NCI-H2107 treated with DMSO at 0.1 percent for 48 hours (cell line): ENCODE measurements around the gene ZNF556.
"Not testable (repeated sequence)": the region's sequence is repeated elsewhere in the genome, so short reads cannot be mapped to it uniquely, and the experiment has no call there.

Experiments
- DNase-seq: peaks from one replicate; lab custom pipeline; 2025; ENCODE audit not compliant: unreplicated experiment; lab: John Stamatoyannopoulos, UW

The ZNF556 gene

DNA sequence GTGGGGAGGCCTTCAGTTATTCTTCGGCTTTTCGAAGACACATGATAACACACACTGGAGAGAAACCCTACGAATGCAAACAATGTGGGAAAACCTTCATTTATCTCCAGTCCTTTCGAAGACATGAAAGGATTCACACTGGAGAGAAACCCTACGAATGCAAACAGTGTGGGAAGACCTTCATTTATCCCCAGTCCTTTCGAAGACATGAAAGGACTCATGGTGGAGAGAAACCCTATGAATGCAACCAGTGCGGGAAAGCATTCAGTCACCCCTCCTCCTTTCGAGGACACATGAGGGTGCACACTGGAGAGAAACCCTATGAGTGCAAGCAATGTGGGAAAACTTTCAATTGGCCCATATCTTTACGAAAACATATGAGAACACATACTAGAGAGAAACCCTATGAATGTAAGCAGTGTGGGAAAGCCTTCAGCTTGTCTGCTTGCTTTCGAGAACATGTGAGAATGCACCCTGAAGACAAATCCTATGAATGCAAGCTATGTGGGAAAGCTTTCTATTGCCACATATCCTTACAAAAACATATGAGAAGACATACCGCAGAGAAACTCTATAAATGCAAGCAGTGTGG is 14.0 kb upstream of the ZNF556 start:
- DNase-seq = no peak

DNA sequence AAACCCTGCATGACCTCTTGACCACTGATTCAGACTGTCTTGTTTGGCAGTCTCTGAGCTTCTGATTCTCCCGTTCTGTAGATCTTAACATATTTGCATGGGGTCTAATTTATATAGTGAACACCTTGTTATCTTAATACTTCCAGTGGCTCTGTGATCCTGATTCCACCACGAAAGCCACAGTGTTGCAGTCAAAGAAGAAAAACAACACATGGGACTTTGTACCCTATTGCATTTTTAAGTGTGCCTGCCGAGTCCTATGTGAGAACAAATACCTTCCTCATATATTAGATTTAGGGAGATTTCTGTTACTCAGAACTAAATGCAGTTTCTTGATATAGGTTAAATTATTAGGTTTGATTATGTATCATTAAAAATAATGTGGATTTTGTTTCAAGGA is 12.3 kb upstream of the ZNF556 start:
- DNase-seq = no peak

DNA sequence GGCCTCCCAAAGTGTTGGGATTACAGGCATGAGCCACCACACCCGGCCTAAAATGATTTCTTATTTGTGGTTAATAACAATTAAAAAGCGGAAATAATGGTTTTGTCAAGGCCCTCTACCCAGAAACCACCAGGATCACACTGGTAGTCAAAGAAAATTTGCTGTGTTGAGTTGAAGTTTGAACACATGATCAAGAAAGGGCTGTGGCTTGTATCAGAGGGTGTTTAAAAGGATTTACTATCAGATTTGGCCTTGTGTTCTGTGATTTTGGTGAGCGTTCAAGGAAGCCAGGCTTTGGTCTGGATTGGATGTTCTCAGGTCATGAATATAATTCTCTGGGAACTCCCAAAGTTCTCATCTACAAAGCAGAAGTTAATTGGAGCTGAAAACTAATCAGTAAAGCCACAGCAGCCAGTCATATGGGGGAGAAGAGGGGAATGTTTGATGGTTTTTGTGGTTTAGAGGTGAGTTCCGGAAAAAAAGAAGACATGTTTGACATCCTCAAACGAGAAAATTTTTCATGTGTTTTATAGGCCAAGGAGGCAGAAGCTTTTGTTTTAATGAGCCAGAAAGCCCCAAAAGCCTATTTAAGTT is 10.6 kb upstream of the ZNF556 start:
- DNase-seq = no peak

DNA sequence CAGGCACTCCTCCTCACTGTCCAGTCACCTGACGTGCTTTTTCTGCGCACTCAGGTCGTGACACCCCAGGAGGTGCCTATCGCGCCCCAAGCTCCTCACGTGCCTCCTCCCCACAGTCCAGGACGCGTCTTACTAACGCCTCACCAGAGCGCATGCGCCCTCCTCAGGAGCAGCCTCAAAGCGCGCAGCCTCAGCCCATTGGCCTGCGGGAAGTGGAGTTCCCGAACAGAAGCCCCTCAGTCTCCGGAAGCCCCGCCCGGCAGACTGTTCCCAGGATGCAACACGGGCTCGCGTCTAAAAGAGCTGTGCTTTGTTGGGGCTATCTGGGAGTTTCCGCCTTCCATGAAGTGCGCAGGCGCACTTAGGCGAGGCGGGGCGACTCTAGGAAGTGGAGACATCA is 8.3 kb upstream of the ZNF556 start:
- DNase-seq = no peak

DNA sequence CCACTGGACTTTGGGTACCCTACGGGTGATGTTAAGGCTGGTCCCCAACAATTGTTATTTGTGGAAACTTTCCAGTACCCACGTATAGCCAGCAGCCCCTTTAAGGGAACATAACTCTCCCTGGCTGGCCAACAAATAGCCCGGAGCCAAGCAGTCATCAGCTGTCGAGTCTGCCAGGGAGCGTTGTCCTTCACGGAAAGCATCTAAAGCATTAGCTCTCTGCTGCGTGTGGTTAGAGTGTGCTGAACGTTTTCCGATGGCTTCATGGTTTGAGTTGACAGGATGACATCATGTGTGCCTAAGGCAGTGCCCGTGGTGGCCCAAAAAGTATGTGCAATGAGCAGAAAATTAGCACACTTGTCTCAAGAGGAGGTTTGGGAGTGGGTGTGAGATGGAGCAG is 3.3 kb upstream of the ZNF556 start:
- DNase-seq = no peak

DNA sequence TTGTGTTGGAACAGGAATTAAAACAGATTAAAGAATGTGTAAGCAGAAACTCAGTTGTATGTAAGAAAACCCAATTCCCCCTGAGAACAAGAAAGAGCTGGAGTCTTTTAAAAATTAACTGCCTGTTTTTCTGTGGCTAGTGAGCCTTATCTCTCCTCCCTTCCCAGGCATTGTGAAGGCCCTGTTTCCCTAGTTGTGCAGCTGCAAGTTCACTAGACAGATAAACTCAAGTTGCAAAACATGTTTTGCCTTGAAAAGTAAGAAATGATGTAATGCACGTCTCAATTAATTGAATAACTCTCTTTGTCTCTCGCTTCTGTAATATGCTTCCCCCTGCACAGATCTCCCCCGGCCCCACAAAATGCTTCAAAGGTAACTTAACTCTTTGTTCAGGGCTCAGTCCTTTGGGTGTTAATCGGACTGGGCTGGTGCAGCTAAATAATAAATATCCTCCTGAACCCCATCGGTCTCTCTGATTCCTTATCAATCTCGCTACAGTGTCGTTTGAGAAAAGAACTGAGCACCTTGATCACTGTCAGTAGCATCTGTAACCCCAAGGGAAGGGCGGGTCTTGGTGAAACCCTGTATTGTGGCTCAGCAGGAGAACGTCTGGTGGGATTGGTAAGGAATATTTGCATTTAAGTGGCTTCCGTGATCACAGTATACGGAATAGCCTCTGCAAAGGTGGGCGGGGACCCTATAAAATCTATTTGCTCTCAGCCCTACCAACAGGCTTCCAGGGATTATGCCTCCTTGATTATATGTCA is 1.6 kb upstream of the ZNF556 start:
- DNase-seq = no peak

DNA sequence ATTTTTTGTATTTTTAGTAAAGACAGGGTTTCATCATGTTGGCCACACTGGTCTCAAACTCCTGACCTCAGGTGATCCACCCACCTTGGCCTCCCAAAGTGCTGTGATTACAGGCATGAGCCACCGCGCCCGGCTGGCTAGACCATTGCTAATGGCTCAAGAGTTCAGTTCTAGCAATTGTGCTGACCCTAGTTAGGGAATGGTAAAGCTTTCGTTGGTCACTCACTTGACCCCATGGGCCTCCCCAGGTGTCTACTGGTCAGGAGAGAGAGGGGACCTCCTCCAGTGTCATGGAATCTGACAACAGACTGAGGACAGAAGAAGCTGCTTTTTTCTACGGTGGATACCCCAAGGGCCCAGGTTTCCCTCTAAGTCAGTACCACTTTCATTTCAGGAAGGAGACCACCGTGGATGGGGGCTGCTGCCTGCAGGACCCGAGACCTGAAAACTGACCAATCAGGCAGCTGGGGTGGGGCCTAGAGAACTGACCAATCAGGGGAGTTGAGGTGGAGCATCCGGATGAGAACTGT is 575 bp upstream of the ZNF556 start:
- DNase-seq = no peak

DNA sequence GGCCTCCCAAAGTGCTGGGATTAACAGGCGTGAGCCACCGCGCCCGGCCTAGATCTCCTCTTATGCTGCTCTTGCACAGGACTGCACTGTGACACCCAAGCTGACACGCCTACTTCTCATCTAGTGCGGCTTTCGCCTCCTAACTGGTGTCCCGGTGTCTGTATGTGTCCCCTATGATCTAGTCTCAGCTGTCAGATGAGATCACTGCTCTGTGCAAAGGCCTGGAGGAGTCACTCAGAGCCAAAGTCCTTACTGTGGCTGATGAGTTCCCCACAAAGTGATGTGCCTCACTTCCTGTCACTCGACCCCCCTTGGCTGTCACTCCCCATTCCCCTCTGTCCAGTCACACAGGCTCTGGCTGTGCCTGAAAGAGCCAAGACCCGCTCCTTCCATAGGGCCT is 2.5 kb downstream of the ZNF556 start:
- DNase-seq = no peak

DNA sequence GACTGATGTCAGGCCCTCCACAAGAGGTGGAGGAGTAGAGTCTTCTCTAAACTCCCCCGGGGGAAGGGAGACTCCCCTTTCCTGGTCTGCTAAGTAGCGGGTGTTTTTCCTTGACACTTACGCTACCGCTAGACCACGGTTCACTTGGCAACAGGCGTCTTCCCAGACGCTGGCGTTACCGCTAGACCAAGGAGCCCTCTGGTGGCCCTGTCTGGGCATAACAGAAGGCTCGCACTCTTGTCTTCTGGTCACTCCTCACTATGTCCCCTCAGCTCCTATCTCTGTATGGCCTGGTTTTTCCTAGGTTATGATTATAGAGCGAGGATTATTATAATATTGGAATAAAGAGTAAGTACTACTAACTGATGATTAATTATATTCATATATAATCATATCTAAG is 5.0 kb downstream of the ZNF556 start:
- DNase-seq = not testable (repeated sequence)

DNA sequence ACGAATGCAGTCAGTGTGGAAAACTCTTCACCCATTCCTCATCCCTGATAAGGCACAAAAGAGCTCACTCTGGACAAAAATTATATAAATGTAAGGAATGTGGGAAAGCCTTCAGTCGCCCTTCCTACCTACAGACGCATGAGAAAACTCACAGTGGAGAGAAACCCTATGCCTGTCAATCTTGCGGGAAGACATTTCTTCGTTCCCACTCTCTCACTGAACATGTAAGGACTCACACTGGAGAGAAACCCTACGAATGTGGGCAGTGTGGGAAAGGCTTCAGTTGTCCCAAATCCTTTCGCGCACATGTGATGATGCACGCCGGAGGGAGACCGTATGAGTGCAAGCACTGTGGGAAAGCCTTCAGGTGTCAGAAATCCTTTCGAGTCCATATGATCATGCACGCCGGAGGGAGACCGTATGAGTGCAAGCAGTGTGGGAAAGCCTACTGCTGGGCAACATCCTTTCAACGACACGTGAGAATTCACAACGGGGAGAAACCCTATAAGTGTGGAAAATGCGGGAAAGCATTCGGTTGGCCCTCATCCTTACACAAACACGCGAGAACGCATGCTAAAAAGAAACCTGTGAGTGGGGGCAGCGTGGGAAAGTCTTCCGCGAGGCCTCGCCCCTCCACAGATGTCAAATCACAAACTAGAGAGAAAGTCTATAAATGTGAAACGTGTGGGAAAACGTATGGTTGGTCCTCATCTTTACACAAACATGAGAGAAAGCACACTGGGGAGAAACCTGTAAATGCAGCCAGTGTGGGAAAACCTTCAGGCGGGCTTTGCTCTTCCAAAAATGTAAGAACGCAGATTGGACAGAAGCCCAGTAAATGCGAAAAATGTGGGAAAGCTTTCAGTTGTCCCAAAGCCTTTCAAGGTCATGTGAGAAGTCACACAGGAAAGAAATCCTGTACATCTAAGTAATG is 10.5 kb downstream of the ZNF556 start:
- DNase-seq = no peak

DNA sequence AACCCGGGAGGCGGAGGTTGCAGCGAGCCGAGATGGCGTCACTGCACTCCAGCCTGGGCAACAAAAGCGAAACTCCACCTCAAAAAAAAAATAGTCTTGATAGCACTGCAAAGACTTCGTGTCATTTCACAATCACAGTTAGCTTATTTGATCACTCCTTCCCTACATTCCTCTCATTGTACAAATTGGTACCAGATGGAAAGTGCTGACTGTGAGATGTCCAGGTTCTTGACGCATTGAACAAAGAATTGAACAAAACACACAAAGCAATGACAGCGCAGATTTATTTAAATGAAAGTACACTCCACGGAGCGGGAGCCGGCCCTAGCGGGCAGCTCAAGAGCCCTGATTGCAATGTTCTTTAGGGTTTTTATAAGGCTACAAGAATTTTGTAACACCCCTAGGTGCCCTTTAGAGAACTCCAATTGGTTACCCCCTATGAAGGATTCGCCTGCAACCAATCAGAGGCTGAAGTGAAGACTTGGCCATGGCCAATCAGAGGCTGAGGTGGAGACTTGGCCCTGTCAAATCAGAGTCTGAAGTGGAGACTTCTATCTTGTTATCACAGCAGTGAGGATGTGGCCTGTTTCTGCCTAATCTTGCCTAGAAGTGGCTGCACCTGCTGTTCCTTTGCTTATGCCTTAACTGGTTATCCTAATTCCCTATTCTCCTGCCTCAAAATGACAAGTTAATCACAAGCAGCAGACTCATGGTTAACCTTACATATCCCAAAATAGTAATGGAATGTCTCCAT is 16.7 kb downstream of the ZNF556 start:
- DNase-seq = no peak

DNA sequence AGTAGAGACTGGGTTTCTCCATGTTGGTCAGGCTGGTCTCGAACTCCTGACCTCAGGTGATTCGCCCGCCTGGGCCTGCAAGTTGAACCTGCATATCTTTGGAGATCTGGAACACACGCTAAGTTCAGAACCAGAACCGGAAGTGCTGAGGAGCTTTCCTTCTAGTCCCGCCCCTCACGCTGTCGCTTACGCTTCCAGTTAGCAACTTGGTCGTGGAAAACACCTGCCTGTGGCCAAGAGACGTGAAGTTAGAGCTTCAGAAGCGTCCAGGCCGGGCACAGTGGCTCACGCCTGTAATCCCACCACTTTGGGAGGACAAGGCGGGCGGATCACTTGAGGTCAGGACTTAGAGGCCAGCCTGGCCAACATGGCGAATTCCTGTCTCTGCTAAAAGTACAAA is 18.6 kb downstream of the ZNF556 start:
- no peak for DNase-seq

DNA sequence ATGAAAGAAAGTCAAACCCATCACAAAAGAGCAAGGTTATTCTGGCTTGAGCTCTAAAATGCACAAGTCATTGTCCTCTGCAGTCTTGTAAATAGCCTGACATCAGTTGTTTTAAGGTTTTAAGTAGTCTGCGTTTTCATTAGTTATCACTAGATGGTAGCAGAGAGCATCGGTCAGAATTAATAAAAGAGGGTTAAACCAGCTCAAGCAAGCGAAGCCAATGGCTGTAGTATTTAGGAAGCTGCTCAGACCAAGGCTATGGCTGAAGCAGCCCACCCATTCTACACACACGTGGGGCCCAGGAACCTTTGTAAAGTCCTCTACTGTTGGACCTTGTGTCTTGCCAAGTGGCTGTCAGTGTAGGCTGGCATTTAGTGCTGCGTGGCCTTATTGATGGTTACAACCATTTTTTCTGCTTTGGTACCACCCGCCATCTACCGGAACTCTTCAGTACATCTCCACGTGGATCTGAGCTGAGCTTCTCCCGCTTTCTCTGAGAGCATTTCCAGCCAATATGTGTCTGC is 20.3 kb downstream of the ZNF556 start:
- peak; percentile 60 for DNase-seq

DNA sequence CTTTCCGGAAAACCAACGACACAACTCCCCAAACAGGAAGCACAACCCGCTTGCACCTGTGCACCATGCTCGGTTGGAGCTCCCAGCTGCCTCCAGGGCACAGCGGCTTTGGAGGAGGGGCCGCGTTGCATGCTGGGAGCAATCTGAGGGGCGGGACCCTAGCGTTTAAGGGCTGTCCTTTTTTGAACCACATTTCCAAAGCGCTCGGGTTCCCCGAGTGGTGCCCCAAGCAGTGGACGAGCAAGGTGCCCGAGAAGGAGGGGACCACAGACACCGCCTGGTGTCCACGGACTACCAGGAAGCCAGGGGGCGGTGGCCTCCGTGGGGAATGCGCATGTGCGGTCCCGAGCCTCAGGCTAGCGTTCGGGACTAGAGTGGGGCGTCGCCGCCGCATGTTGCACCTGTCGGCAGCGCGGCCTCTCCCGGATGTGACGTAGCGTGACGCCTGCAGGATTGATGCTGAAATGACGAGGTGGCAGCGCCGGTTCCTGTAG is 21.6 kb downstream of the ZNF556 start:
- DNase-seq = no peak

DNA sequence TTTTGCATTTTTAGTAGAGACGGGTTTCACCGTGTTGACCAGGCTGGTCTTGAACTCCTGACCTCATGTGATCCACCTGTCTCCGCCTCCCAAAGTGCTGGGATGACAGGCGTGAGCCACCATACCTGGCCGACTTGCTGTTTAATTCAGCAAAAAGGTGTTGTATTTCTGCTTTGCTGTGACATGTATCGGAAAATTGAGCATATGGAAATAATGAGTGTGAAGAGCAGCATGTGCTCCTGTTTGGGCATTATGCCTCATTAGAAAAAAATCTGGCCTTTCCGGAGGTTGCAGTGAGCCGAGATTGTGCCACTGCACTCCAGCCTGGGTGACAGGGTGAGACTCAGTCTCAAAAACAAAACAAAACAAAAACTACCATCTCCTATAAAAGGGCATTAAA is 23.4 kb downstream of the ZNF556 start:
- not testable (repeated sequence) for DNase-seq

DNA sequence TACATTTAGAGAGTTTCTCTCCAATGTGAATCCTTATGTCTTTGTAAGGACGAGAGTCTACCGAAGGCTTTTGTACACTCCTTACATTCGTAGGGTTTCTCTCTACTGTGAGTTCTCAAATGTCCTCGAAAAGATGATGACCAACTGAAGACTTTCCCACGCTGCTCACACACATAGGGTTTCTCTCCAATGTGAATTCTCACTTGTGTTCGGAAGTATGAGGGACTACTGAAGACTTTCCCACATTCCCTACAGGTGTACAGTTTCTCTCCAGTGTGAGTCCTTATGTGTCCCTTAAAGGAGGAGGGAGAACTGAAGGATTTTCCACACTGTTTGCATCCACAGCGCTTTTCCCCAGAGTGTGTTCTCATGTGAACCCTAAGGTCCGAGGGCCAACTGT is 29.6 kb downstream of the ZNF556 start:
- DNase-seq = no peak

DNA sequence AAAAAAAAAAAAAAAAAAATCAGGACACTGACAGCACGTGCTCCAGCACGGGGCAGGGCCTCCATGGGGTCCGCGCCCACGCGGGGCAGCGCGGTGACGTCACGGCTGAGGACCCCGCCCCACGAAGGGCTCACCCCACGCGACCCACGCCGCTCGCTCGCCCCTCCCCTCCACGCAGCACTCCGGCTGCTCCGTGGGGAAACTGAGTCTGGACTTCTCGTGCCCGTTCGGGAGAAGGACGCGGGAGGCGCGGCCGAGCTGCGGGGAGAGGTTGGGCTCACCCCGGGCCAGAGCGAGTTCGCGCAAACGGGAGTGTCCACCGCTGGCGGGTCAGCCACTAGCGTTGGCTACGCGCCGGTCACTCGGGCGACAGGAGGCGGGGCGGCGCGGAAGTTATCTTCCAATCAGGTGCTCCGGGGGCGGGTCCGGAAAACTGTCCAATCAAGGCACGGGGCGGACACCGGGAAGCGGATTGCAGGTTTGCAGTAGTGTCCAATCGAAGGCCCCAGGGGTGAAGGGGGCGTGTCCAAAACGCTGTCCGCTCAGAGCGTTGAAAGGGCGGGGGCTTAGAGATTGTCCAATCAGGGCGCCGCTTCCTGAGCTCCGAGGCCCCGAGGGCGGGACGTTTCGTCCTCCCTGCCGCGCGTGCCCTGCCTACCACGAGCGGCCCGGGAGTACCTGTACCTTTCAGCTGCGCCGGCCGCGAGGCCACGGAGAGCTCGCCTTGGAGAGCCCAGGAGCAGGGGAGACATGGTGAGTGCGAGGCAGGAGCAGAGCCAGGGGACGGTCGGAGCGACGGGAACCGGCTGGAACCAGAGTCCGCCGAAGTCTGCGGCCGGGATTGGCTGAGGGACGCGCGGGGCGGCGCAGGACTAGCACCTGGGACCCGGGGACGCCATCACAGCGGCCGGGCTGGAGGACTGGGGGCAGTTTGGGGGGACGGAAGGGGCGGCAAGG is 33.4 kb downstream of the ZNF556 start, which contains the start of gene ZNF57:
Gene ZNF57, plus strand, starts transcription at position 633 of the 957 bp plus-strand sequence. Its CDS starts 118 bp downstream, at position 751.
- DNase-seq = no peak

DNA sequence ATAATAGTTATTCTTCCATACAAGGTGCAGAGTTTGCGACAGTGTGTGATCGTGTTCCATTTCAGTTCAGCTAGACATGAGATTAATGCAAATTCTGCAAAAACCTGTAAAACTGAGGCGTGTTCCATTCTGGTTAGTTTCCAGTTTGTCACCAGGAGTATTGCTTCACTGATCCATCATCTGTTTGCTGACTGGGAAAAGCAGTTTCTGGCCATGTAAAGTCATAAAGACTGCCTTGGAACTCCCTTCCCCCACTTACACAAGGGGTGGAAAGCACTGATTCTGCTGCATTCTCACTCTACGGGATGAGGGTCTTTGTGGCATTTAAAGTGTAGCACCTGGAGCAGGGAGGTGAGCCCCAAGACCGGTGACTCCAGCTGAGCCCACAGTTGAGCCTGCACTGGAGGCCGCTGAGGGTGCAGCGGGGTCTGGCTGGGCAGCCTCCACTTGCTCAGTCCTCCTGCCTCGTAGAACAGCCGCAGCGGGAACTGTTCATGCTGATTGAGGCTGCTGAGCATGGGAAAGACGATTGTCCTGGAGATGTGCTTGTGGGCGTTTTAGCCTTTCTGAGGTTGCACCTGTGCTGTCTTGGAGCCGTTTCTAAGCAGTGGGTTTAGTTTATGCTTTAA is 35.6 kb downstream of the ZNF556 start:
- no peak for DNase-seq
